GM12875 (cell line): ENCODE measurements around the gene LINGO4.

Experiments
- H3K4me3 ChIP-seq: one replicate; pipeline ENCODE4 v1.5.1; 2011; ENCODE audit warnings: low read depth, low read length, control low read depth
- TF ChIP-seq, protein P1 (sequence below): IDR thresholded peaks from 2 replicates; pipeline ENCODE4 v1.5.1; 2011; ENCODE audit warnings: low read depth, mild to moderate bottlenecking, control low read depth, inconsistent platforms, low read length, moderate library complexity, borderline replicate concordance; ENCODE audit not compliant: insufficient read depth

LINGO4 gene

DNA sequence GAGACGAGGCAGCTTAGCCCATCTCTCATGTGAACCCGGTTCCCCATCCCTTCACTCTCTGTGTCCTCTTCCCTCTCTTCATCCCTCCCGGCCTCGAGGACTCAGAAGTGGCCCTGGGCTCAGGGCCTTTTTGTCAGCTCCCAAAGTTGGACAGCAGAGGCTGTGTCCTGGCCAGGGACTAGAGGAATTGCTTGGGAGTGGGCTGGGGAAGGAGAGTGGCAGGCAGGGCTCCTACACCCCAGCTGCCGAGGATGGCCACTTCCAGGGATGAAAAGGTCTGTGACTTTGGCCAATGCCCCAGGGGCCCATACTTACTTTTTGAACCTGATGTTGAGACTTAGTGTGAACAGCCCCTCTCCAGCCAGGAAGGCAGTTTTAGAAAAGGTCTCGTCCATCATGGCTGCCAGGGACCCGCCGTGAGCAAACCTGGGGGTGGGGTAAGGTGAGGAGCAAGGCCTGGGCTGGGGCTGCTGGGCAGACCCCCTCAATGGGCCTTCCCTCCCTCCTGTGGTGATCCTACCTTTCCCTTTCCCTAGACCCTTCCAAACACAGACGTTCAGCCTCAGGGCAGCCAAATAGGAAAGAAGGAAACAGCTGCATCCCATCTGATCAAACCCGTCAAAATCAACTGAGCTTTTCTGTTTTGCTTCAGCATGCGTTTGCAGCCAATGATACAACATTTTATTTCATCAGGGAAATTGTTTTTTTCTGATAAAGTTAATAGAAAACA lies 42.8 kb upstream of the LINGO4 start:
- TF ChIP-seq, protein P1, sequence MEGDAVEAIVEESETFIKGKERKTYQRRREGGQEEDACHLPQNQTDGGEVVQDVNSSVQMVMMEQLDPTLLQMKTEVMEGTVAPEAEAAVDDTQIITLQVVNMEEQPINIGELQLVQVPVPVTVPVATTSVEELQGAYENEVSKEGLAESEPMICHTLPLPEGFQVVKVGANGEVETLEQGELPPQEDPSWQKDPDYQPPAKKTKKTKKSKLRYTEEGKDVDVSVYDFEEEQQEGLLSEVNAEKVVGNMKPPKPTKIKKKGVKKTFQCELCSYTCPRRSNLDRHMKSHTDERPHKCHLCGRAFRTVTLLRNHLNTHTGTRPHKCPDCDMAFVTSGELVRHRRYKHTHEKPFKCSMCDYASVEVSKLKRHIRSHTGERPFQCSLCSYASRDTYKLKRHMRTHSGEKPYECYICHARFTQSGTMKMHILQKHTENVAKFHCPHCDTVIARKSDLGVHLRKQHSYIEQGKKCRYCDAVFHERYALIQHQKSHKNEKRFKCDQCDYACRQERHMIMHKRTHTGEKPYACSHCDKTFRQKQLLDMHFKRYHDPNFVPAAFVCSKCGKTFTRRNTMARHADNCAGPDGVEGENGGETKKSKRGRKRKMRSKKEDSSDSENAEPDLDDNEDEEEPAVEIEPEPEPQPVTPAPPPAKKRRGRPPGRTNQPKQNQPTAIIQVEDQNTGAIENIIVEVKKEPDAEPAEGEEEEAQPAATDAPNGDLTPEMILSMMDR, result no peak
- H3K4me3 ChIP-seq, result no peak overlapping the region

DNA sequence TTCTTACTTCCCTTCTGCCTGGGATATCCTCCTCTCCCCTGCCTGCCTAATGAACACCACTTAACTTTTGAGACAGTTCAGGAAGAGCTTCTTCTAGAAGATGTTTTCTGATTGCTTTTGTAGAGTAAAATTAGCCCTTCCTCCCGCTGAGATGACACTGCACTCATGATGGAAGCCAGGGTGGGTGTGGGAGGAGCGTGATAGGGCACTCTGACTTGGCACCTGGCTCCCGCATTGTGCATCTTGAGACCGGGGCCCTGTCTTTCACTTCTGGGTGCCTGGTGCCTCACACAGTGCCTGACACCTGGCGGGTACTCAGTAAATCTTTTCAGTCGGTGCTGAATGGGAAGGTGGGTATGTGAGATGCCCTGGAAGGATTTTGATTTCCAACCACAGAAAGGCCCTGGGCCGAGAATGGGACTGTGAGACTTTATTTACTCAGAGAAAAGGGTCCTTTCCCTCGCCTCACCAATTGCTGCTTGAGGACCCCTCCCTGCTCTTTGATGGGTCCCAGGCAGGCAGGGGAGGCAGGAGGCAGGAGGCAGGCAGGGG lies 41.5 kb upstream of the LINGO4 start:
- no peak overlapping the region for H3K4me3 ChIP-seq
- TF ChIP-seq, protein P1, result no peak

DNA sequence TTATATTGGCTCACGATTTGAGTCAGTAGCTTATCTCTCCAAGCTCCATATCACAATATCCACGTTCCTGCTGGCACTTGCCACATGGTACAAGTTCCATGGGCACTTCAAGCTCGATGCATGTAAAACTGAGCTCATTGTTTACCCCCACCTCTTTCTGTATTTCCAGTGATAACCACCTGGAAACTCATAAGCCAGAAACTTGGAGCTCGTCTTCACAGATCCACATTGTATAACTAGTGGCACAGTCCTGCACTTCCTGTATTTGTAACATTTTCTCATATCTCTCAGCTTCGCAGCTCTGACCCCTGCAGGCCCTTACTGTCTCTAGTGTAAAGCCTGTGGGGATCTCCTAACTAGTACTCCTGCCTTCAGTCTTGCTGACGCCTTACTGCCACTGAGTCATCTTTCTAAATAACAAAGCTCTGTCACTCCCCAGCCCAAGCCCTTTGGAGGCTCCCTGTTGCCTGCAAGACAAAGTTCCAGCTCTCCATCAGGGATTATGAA lies 40.9 kb upstream of the LINGO4 start:
- TF ChIP-seq, protein P1, result no peak
- no peak overlapping the region for H3K4me3 ChIP-seq

DNA sequence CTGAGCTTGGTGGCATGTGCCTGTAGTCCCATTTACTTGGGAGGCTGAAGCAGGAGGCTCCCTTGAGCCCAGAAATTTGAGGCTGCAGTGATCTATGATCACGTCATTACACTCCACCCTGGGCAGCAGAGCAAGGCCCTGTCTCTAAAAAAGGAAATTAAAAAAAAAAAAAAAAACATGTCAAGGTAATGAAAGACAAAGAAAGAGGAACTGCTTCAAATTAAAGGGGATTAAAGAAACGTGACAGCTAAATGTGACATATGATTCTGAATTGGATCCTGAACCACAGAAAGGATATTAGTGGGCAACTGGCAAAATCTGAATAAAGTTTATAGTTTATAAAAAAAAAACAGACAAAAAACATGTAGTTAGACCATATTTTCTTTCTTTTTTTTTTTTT lies 38.2 kb upstream of the LINGO4 start:
- TF ChIP-seq, protein P1, result no peak
- no peak overlapping the region for H3K4me3 ChIP-seq

DNA sequence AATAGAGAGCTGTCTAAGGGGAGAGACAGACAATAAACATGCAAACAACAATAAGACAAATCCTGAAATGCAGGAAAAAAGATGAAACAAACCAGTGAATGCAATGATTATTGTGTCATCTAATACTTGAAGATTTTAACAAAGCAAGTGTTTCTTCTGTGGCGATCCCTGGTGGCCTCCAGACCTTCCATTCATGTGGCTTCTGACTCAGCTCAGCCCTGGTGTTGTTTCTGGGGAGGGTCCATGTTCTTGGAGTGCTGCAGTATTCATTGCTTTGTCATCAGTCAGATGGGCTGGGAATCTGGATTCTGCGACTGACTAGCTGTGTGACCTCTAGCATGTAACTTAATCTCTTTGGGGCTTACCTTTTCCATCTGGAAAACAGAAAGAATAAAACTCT lies 35.9 kb upstream of the LINGO4 start:
- H3K4me3 ChIP-seq, result no peak overlapping the region

DNA sequence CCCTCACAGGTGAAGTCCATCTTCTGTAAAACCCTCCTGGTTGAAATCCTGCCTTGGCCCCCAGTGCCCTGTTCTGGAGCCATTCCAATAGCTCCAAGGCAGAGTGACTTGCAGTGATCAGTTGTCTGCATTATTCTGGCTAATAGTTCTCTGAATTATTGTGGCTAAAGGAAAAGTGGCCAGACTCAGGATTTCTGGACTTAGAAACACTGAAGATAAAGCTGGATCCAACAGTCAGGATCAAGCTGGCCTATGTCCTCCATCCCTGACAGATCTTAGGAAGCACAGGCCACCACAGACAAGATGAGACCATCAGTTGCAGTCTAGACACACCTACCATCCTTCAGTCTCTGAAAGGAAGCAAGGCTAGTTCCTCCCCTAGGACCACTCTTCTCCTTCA lies 35.2 kb upstream of the LINGO4 start:
- no peak overlapping the region for H3K4me3 ChIP-seq
- TF ChIP-seq, protein P1, result no peak

More for the DNA sequence above, 35.9 kb upstream of the LINGO4 start:
- TF ChIP-seq, protein P1, result no peak
